ENCODE measurements around the gene IP6K2.
A peak's percentile ranks its signal among the peaks of the same experiment; 100 is the strongest.
"Not testable (repeated sequence)": the region's sequence is repeated elsewhere in the genome, so short reads cannot be mapped to it uniquely, and the experiment has no call there.

The IP6K2 gene, protein sequence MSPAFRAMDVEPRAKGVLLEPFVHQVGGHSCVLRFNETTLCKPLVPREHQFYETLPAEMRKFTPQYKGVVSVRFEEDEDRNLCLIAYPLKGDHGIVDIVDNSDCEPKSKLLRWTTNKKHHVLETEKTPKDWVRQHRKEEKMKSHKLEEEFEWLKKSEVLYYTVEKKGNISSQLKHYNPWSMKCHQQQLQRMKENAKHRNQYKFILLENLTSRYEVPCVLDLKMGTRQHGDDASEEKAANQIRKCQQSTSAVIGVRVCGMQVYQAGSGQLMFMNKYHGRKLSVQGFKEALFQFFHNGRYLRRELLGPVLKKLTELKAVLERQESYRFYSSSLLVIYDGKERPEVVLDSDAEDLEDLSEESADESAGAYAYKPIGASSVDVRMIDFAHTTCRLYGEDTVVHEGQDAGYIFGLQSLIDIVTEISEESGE

DNA sequence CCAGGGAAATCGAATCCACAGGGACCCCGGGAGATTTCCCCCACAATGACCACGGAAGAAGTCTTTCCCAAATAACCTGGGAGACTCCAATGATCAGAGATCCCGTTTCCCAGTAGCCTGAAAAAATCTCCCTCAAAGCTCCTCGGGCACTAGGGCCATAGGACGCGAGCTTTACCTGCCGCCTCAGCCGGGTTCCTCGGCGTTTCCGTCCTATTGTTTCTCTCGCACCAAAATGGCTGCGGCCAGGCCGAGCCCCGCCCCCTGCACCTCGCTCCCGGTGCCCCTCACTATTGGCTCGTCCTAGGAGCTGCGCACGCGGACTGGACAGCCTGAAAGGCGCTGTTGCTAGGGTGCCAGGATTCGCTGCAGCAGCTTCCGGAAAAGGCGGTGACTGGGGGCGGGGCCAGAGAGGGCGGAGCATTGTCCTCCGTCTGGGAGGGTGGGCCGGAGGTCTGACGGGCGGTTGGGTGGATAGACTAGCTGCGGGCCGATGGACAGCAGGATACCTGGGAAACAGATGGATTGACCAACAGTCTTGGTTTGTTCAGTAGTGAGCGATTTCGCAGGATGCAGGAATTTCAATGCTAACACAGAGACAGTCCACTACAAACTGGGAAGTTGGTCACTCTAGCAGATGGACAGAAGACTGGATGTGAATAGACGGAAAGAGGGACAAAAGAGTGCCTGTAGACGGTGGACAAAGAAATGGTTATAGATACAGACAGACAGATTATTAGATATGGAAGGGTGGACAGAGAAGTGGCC lies at the start of gene IP6K2:
Gene IP6K2, minus strand, starts transcription at position 240 of the 765 bp plus-strand sequence. CDS start 21,930 bp downstream, outside the sequence.
- peak; percentile 96 for DNase-seq (ENCODE audit: low read depth)
- TF ChIP-seq CTCF (conservative IDR thresholded peaks at IDR 0.05; ENCODE audit: low read length) = no peak
- H3K4me3 ChIP-seq (ENCODE audit: low read length) = peak within 1 kb of the TSS; percentile 98

DNA sequence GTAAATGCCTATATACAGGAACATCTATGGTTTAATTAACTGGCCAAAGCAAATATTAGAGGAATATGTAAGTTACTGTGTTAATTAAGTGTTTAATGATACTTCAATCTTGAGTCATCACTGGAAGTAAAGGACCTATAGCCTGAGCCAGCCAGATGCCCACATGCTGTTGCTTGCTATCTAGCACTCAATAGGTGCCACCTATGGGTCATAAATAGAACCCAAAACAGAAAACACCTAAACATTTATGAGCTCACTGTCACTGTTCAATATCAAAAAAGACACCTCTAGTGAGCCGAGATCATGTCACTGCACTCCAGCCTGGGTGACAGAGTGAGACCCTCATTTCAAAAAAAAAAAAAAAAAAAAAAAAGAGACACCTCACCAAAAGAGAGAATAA lies 48.4 kb upstream of the IP6K2 start:
- TF ChIP-seq CTCF (conservative IDR thresholded peaks at IDR 0.05; ENCODE audit: low read length) = no peak
- DNase-seq (ENCODE audit: low read depth) = no peak
- H3K4me3 ChIP-seq (ENCODE audit: low read length) = no peak overlapping the region

- DNase-seq (ENCODE audit: low read depth) = no peak
- no peak for TF ChIP-seq CTCF (conservative IDR thresholded peaks at IDR 0.05; ENCODE audit: low read length)
- H3K4me3 ChIP-seq (ENCODE audit: low read length) = no peak overlapping the region
These were observed 45.8 kb upstream of the IP6K2 start for GRCh38 chr3:48762816-48763215.

- not testable (repeated sequence) for DNase-seq (ENCODE audit: low read depth); H3K4me3 ChIP-seq (ENCODE audit: low read length)
These were observed 43.0 kb upstream of the IP6K2 start for GRCh38 chr3:48759991-48760540.

GRCh38 chr3:48759531-48759930 lies 42.5 kb upstream of the IP6K2 start:
- H3K4me3 ChIP-seq (ENCODE audit: low read length); DNase-seq (ENCODE audit: low read depth): not testable (repeated sequence)

GRCh38 chr3:48759071-48759470 lies 42.0 kb upstream of the IP6K2 start:
- H3K4me3 ChIP-seq (ENCODE audit: low read length) = no peak overlapping the region
- DNase-seq (ENCODE audit: low read depth) = no peak
- no peak for TF ChIP-seq CTCF (conservative IDR thresholded peaks at IDR 0.05; ENCODE audit: low read length)

- DNase-seq (ENCODE audit: low read depth) = no peak
- no peak for TF ChIP-seq CTCF (conservative IDR thresholded peaks at IDR 0.05; ENCODE audit: low read length)
- H3K4me3 ChIP-seq (ENCODE audit: low read length) = no peak overlapping the region
These were observed 39.6 kb upstream of the IP6K2 start for GRCh38 chr3:48756640-48757039.

- DNase-seq (ENCODE audit: low read depth) = no peak
- H3K4me3 ChIP-seq (ENCODE audit: low read length) = no peak overlapping the region
- no peak for TF ChIP-seq CTCF (conservative IDR thresholded peaks at IDR 0.05; ENCODE audit: low read length)
These were observed 33.8 kb upstream of the IP6K2 start for GRCh38 chr3:48750856-48751255.
